Fibroblast of lung (primary cell): ENCODE measurements around the gene HOXA9.

Source experiments
- CTCF ChIP-seq, 2 donors: IDR thresholded peaks in 1 of 2; conservative IDR thresholded peaks in 1 of 2; 1 replicate in 1 of 2; 2 replicates in 1 of 2; pipeline ENCODE4 v1.5.1; 2011 to 2012; ENCODE audit warnings: low read length in 2 of 2, control low read depth in 1 of 2, inconsistent platforms in 1 of 2, low read depth in 1 of 2, mild to moderate bottlenecking in 1 of 2
- EZH2 ChIP-seq: IDR thresholded peaks from 2 replicates; pipeline ENCODE4 v1.5.1; 2012; ENCODE audit warnings: low read length, control low read depth, mild to moderate bottlenecking; ENCODE audit errors: missing control alignments

GRCh38 chr7:27125986-27126394 is 39.3 kb downstream of the HOXA9 start:
- TF ChIP-seq CTCF (conservative IDR thresholded peaks at IDR 0.05 in 1 of 2, IDR thresholded peaks at IDR 0.05 in 1 of 2; ENCODE audit: low read depth in 1 of 2, low read length in 2 of 2) (no peak), EZH2 (no peak)
